ENCODE measurements around the gene LLPH. TPM values are rescaled to one million over a fixed set of nuclear protein-coding genes. Genes with fewer than 3 reads are reported as not detected.

LLPH gene
- total and polyA plus RNA-seq, 9 donors, result 19.6 to 33.4 (median 29.7) TPM

DNA sequence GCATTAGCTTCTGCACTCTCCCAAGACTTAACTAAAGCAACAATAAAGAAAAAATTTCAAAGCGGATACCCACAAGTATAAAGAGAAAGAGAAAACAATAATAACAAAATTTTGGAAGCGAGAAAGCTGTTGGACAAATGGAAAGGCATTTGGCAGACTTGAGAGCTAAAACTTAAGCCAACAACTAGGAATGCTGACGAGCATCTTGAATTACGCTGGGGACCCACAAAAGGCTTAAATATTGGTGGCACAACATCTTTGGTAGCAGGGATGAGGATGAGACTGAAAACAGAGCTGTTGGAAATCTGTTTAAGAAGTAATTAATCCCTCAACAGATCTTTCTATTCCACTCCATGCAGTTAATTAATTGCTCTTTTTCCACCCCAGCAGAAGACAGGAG, 49.8 kb downstream of the LLPH start:
- 17% methylated on average over 2 of the region's 4 CpGs for WGBS (ENCODE audit: insufficient coverage)
- Histone ChIP-seq H3K27me3 (ENCODE audit: control insufficient read depth, insufficient read depth, low read length) (no peaks in the 10 kb centered on the region), H3K9me3 (replicated peaks; ENCODE audit: control insufficient read depth, low read depth, low read length) (no peaks in the 10 kb centered on the region), H3K4me3 (ENCODE audit: low read length) (no peak overlapping the region), H3K27ac (ENCODE audit: low read length) (no peak overlapping the region), H3K36me3 (ENCODE audit: control insufficient read depth, insufficient read depth, low read length) (no peaks in the 10 kb centered on the region), H3K4me1 (ENCODE audit: control insufficient read depth, insufficient read depth, low read length) (peaks cover 3% of the 10 kb centered on the region)
- DNase-seq, result no peak

GRCh38 chr12:66077542-66077941, 53.0 kb downstream of the LLPH start:
- WGBS (ENCODE audit: insufficient coverage), result 100% methylated on average over 1 of the region's 1 CpG
- Histone ChIP-seq H3K27ac (ENCODE audit: low read length) (no peak overlapping the region), H3K36me3 (ENCODE audit: control insufficient read depth, insufficient read depth, low read length) (no peaks in the 10 kb centered on the region), H3K4me1 (ENCODE audit: control insufficient read depth, insufficient read depth, low read length) (peaks cover 3% of the 10 kb centered on the region), H3K9me3 (replicated peaks; ENCODE audit: control insufficient read depth, low read depth, low read length) (no peaks in the 10 kb centered on the region), H3K27me3 (ENCODE audit: control insufficient read depth, insufficient read depth, low read length) (no peaks in the 10 kb centered on the region), H3K4me3 (ENCODE audit: low read length) (no peak overlapping the region)
- no peak for DNase-seq

GRCh38 chr12:66074561-66074960, 56.0 kb downstream of the LLPH start:
- H3K4me1 ChIP-seq (ENCODE audit: control insufficient read depth, insufficient read depth, low read length), result no peaks in the 10 kb centered on the region
- H3K27ac ChIP-seq (ENCODE audit: low read length), result no peak overlapping the region
- H3K4me3 ChIP-seq (ENCODE audit: low read length), result no peak overlapping the region
- 20% methylated on average over 1 of the region's 2 CpGs for WGBS (ENCODE audit: insufficient coverage)
- no peaks in the 10 kb centered on the region for H3K27me3 ChIP-seq (ENCODE audit: control insufficient read depth, insufficient read depth, low read length)
- no peaks in the 10 kb centered on the region for H3K36me3 ChIP-seq (ENCODE audit: control insufficient read depth, insufficient read depth, low read length)
- DNase-seq, result no peak
- no peaks in the 10 kb centered on the region for H3K9me3 ChIP-seq (replicated peaks; ENCODE audit: control insufficient read depth, low read depth, low read length)

GRCh38 chr12:66072566-66072965, 58.0 kb downstream of the LLPH start:
- no peak overlapping the region for H3K4me3 ChIP-seq (ENCODE audit: low read length)
- 83% methylated on average over 4 of the region's 7 CpGs for WGBS (ENCODE audit: insufficient coverage)
- H3K4me1 ChIP-seq (ENCODE audit: control insufficient read depth, insufficient read depth, low read length), result no peaks in the 10 kb centered on the region
- H3K27me3 ChIP-seq (ENCODE audit: control insufficient read depth, insufficient read depth, low read length), result no peaks in the 10 kb centered on the region
- no peaks in the 10 kb centered on the region for H3K36me3 ChIP-seq (ENCODE audit: control insufficient read depth, insufficient read depth, low read length)
- no peak for DNase-seq
- no peak overlapping the region for H3K27ac ChIP-seq (ENCODE audit: low read length)
- H3K9me3 ChIP-seq (replicated peaks; ENCODE audit: control insufficient read depth, low read depth, low read length), result no peaks in the 10 kb centered on the region

DNA sequence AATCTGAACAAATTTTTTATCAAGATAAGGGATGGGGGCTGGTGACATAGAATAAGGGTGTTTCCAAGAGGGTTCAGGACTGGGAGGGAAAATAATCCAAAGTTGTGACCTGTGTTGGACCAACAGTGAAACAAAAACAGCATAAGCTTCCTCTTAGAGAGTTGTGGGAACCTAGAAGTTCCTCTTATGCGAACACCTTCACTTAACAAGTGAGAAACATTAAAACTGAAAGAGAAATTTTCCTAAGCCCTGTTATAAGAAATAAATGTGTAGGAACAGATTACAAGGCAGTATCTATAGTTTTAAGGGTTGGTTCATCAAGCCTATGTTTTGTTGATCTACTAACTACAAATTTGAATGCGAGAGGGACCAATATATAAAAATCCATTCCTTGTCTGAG, 58.4 kb downstream of the LLPH start:
- Histone ChIP-seq H3K4me1 (ENCODE audit: control insufficient read depth, insufficient read depth, low read length) (no peaks in the 10 kb centered on the region), H3K4me3 (ENCODE audit: low read length) (no peak overlapping the region), H3K27me3 (ENCODE audit: control insufficient read depth, insufficient read depth, low read length) (no peaks in the 10 kb centered on the region), H3K9me3 (replicated peaks; ENCODE audit: control insufficient read depth, low read depth, low read length) (no peaks in the 10 kb centered on the region), H3K27ac (ENCODE audit: low read length) (no peak overlapping the region), H3K36me3 (ENCODE audit: control insufficient read depth, insufficient read depth, low read length) (no peaks in the 10 kb centered on the region)
- no CpG with 5 or more reads among the region's 2 CpGs for WGBS (ENCODE audit: insufficient coverage)
- DNase-seq, result no peak

DNA sequence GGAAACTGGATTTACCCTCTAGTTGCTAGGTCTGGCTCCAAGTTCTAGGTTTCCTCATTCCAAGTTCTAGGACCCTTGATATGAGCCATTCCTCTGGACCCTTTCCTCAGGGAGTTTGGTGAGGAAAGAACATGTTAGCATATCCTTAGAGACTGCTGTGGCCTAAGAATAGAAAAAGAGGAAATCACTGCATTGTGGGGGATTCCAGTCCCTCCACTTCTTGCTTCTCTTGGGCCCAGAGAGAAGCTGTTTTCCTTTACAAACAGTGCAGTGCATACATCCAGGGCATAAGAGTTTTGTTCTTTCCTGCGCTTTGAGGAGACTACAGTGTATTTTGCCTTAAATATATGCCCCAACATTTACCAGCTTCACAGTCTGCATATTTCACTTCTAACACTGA, 59.0 kb downstream of the LLPH start:
- no peak for DNase-seq
- no CpG with 5 or more reads among the region's 1 CpG for WGBS (ENCODE audit: insufficient coverage)
- Histone ChIP-seq H3K4me1 (ENCODE audit: control insufficient read depth, insufficient read depth, low read length) (peaks cover 3% of the 10 kb centered on the region), H3K27me3 (ENCODE audit: control insufficient read depth, insufficient read depth, low read length) (no peaks in the 10 kb centered on the region), H3K9me3 (replicated peaks; ENCODE audit: control insufficient read depth, low read depth, low read length) (no peaks in the 10 kb centered on the region), H3K4me3 (ENCODE audit: low read length) (no peak overlapping the region), H3K36me3 (ENCODE audit: control insufficient read depth, insufficient read depth, low read length) (no peaks in the 10 kb centered on the region), H3K27ac (ENCODE audit: low read length) (no peak overlapping the region)

- Histone ChIP-seq H3K36me3 (ENCODE audit: control insufficient read depth, insufficient read depth, low read length) (no peaks in the 10 kb centered on the region), H3K4me3 (ENCODE audit: low read length) (no peak overlapping the region), H3K27me3 (ENCODE audit: control insufficient read depth, insufficient read depth, low read length) (no peaks in the 10 kb centered on the region), H3K4me1 (ENCODE audit: control insufficient read depth, insufficient read depth, low read length) (peaks cover 8% of the 10 kb centered on the region), H3K9me3 (replicated peaks; ENCODE audit: control insufficient read depth, low read depth, low read length) (no peaks in the 10 kb centered on the region), H3K27ac (ENCODE audit: low read length) (no peak overlapping the region)
- whole genome bisulfite sequencing (ENCODE audit: insufficient coverage), result 94% methylated on average over 4 of the region's 9 CpGs
- no peak for DNase-seq
Observed at GRCh38 chr12:66070378-66071120, 60.0 kb downstream of the LLPH start.

DNA sequence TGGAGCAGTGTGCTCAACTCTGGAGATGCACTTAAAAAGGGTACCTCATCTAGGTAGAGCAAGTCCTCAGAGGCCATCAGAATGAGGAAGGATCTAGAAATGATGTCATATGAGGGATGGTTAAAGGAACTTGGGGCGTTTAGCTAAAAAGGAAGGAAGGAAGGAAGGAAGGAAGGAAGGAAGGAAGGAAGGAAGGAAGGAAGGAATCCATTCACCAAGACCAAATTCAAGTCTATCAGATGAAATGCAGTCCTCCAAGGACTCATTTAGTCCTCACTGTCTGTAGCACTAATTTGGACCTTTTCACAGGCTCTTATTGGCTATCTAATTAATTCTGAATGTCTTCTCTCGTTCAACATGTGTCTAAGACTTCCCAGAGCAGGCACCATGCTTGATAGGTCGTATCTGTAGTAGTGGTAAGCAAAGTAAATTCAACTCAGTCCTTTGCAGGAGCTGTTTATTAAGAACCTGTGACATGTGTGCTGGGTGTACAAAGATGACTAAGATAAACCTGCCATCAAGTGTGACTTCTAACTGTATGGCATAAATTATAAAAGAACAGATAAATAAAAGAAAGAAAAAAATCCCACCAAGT, 63.5 kb downstream of the LLPH start:
- Histone ChIP-seq H3K36me3 (ENCODE audit: control insufficient read depth, insufficient read depth, low read length) (no peaks in the 10 kb centered on the region), H3K9me3 (replicated peaks; ENCODE audit: control insufficient read depth, low read depth, low read length) (no peaks in the 10 kb centered on the region), H3K4me3 (ENCODE audit: low read length) (no peak overlapping the region), H3K4me1 (ENCODE audit: control insufficient read depth, insufficient read depth, low read length) (peaks cover 10% of the 10 kb centered on the region), H3K27me3 (ENCODE audit: control insufficient read depth, insufficient read depth, low read length) (no peaks in the 10 kb centered on the region), H3K27ac (ENCODE audit: low read length) (no peak overlapping the region)
- no peak for DNase-seq
- no CpG with 5 or more reads among the region's 3 CpGs for WGBS (ENCODE audit: insufficient coverage)

Other genes starting within 250 kb of the LLPH start
- gene TMBIM4, start 39.2 kb upstream of the LLPH start, total RNA-seq, result 76.9 TPM
- 10 to 100 TPM; 69.4 to 86.8 (median 76.6) TPM for gene TMBIM4, start 39.2 kb upstream of the LLPH start, polyA plus RNA-seq (ENCODE audit: insufficient read depth in 1 of 8, insufficient read length in 8 of 8, low replicate concordance in 1 of 8)
- 7.8 TPM for gene IRAK3, start 58.5 kb upstream of the LLPH start, total RNA-seq
- 1 to 10 TPM; 4.4 to 6.2 (median 4.6) TPM for gene IRAK3, start 58.5 kb upstream of the LLPH start, polyA plus RNA-seq (ENCODE audit: insufficient read depth in 1 of 8, insufficient read length in 8 of 8, low replicate concordance in 1 of 8)
- 2.8 TPM for gene HELB, start 171.7 kb upstream of the LLPH start, total RNA-seq
- 1 to 10 TPM; 1.1 to 2.8 (median 1.7) TPM for gene HELB, start 171.7 kb upstream of the LLPH start, polyA plus RNA-seq (ENCODE audit: insufficient read depth in 1 of 8, insufficient read length in 8 of 8, low replicate concordance in 1 of 8)

Data from muscle of leg (tissue), 11 donors.